RWPE1 (cell line): ENCODE results near the gene RIOK2.

Experiments
- CTCF ChIA-PET: fragments of 350-600 bp; sonication (Branson Sonifier 250); formaldehyde crosslinking; extraction: SDS; loops from one replicate; lab custom pipeline; 2021; lab: Yijun Ruan, JAX
- POLR2A ChIA-PET: fragments of 400-600 bp; formaldehyde crosslinking; extraction: SDS; loops from one replicate; lab custom pipeline; 2020; ENCODE audit warnings: antibody characterized with exemption; ENCODE audit not compliant: low non-redundant PET; lab: Yijun Ruan, JAX
- DNase-seq: peaks from one replicate; pipeline ENCODE4 v3.0.0; 2012; ENCODE audit warnings: low spot score
- H3K27ac ChIP-seq: fragments of 450-650 bp; 2 replicates; pipeline ENCODE4 v1.5.1; 2017
- CTCF ChIP-seq: fragments of 450-650 bp; conservative IDR thresholded peaks from 2 replicates; pipeline ENCODE4 v1.5.1; 2017; ENCODE audit warnings: low read depth, mild to moderate bottlenecking

RIOK2 gene

GRCh38 chr5:97118261-97119006, 64.6 kb downstream of the RIOK2 start:
- POLR2A ChIA-PET, result no interaction called here
- CTCF ChIA-PET, result interaction anchor here (0.7 to 1.1 kb wide), 2 partner anchors 124 to 294 kb away, joined by 3 to 4 read pairs; no protein-coding TSS in a partner anchor
- no peak overlapping the region for H3K27ac ChIP-seq
- no peak for TF ChIP-seq CTCF
- no peak for DNase-seq

- ChIA-PET CTCF (interaction anchor here (0.6 to 0.7 kb wide), 2 partner anchors 12 to 1318 kb away, joined by 3 to 4 read pairs; no protein-coding TSS in a partner anchor), POLR2A (no interaction called here)
- H3K27ac ChIP-seq, result no peak overlapping the region
- no peak for DNase-seq
- no peak for TF ChIP-seq CTCF
These were observed 67.1 kb downstream of the RIOK2 start for GRCh38 chr5:97115932-97116331.

- TF ChIP-seq CTCF, result no peak
- CTCF ChIA-PET, result interaction anchor here (0.7 kb wide), 1 partner anchor 93 kb away, joined by 6 read pairs; no protein-coding TSS in a partner anchor
- POLR2A ChIA-PET, result no interaction called here
- H3K27ac ChIP-seq, result no peak overlapping the region
- DNase-seq, result no peak
These were observed 70.8 kb downstream of the RIOK2 start for GRCh38 chr5:97112230-97112629.

- DNase-seq, result no peak
- ChIA-PET CTCF (no interaction called here), POLR2A (interaction anchor here (0.6 kb wide), 1 partner anchor 16 kb away, joined by 3 read pairs; no protein-coding TSS in a partner anchor)
- no peak for TF ChIP-seq CTCF
- no peak overlapping the region for H3K27ac ChIP-seq
These were observed 71.4 kb downstream of the RIOK2 start for GRCh38 chr5:97111616-97112015.

- H3K27ac ChIP-seq, result no peak overlapping the region
- no peak for TF ChIP-seq CTCF
- CTCF ChIA-PET, result no interaction called here
- DNase-seq, result no peak
- POLR2A ChIA-PET, result interaction anchor here (0.6 kb wide), 1 partner anchor 15 kb away, joined by 3 read pairs; no protein-coding TSS in a partner anchor
These were observed 72.0 kb downstream of the RIOK2 start for GRCh38 chr5:97111004-97111403.
